Measurements from ENCODE around the gene FAM184A.

Gene FAM184A

GRCh38 chr6:118912646-118913045 lies 165.8 kb downstream of the FAM184A start:
- DNase-seq (ENCODE audit: low spot score), result no peak
- TF ChIP-seq CTCF (IDR thresholded peaks at IDR 0.05; ENCODE audit: extremely low read depth, missing control alignments), result no peak
